SK-N-SH (cell line): ENCODE results near the gene GALNS. TPM values are rescaled to one million over a fixed set of nuclear protein-coding genes. Genes with fewer than 3 reads are reported as not detected.

ENCODE experiments used
- CTCF ChIA-PET: fragments of 300-600, 350-600 bp; formaldehyde crosslinking; extraction: SDS; loops from one replicate; lab custom pipeline; 2021; lab: Yijun Ruan, JAX
- POLR2A ChIA-PET: fragments of 350-600 bp; sonication (Branson Sonifier 250); formaldehyde crosslinking; extraction: SDS; loops from one replicate; lab custom pipeline; 2020; ENCODE audit warnings: antibody characterized with exemption, inconsistent platforms; lab: Yijun Ruan, JAX
- DNase-seq: peaks from one replicate; pipeline ENCODE4 v3.0.0; 2012
- H2AFZ ChIP-seq: fragments of 200-600 bp; sonication (generic); 2 replicates; pipeline ENCODE4 v1.8.1; 2016; ENCODE audit warnings: antibody characterized with exemption, mild to moderate bottlenecking, low read depth
- H3F3A ChIP-seq: fragments of 200-600 bp; sonication (generic); replicated peaks from 2 replicates; pipeline ENCODE3; 2016; ENCODE audit warnings: antibody characterized with exemption, mild to moderate bottlenecking; ENCODE audit not compliant: insufficient read depth
- H3K27ac ChIP-seq, 2 experiments: fragments of 200-500 bp in 1 of 2; fragments of 200-600 bp in 1 of 2; sonication (Bioruptor generic) in 1 of 2; sonication (generic), shearing (Covaris generic) in 1 of 2; 2 replicates each; pipeline versions ENCODE4 v1.5.1 to v1.6.1; 2014 to 2016; ENCODE audit warnings: low read depth in 2 of 2, inconsistent platforms in 1 of 2, low read length in 1 of 2, mild to moderate bottlenecking in 1 of 2, mixed read lengths in 1 of 2
- H3K27me3 ChIP-seq: fragments of 200-600 bp; sonication (generic), shearing (Covaris generic); 2 replicates; pipeline ENCODE4 v1.6.1; 2016; ENCODE audit warnings: mixed run types; ENCODE audit not compliant: insufficient read depth
- H3K36me3 ChIP-seq, 2 experiments: fragments of 200-500 bp in 1 of 2; fragments of 200-600 bp in 1 of 2; sonication (Bioruptor generic) in 1 of 2; sonication (generic) in 1 of 2; replicated peaks in 1 of 2; 2 replicates each; pipeline versions ENCODE3 to v1.5.1; 2014 to 2016; ENCODE audit warnings: low read length in 1 of 2, mild to moderate bottlenecking in 1 of 2; ENCODE audit not compliant: insufficient read depth in 2 of 2, control insufficient read depth in 1 of 2
- H3K4me1 ChIP-seq, 2 experiments: fragments of 200-500 bp in 1 of 2; fragments of 200-600 bp in 1 of 2; sonication (Bioruptor generic) in 1 of 2; sonication (generic), shearing (Covaris generic) in 1 of 2; 2 replicates each; pipeline versions ENCODE4 v1.5.1 to v1.6.1; 2014 to 2016; ENCODE audit warnings: low read depth in 1 of 2, low read length in 1 of 2, mixed run types in 1 of 2; ENCODE audit not compliant: insufficient read depth in 2 of 2, control insufficient read depth in 1 of 2
- H3K4me2 ChIP-seq: fragments of 200-600 bp; sonication (generic), shearing (Covaris generic); 2 replicates; pipeline ENCODE4 v1.6.1; 2017; ENCODE audit warnings: mixed run types
- H3K4me3 ChIP-seq, 2 experiments: fragments of 200-500 bp in 1 of 2; fragments of 200-600 bp in 1 of 2; sonication (Bioruptor generic) in 1 of 2; sonication (generic), shearing (Covaris generic) in 1 of 2; 2 replicates each; pipeline versions ENCODE4 v1.5.1 to v1.8.1; 2014 to 2016; ENCODE audit warnings: low read depth in 2 of 2, inconsistent platforms in 1 of 2, low read length in 1 of 2, mild to moderate bottlenecking in 1 of 2, mixed read lengths in 1 of 2, moderate library complexity in 1 of 2
- H3K79me2 ChIP-seq: fragments of 200-600 bp; sonication (generic); 2 replicates; pipeline ENCODE4 v1.8.1; 2017; ENCODE audit warnings: mild to moderate bottlenecking; ENCODE audit not compliant: insufficient read depth
- H3K9ac ChIP-seq: fragments of 200-600 bp; sonication (generic); 2 replicates; pipeline ENCODE4 v1.6.1; 2017; ENCODE audit warnings: mixed run types
- H3K9me2 ChIP-seq: fragments of 200-600 bp; sonication (generic); 2 replicates; pipeline ENCODE4 v1.6.1; 2017; ENCODE audit warnings: mixed run types
- H3K9me3 ChIP-seq: fragments of 200-600 bp; sonication (generic); 2 replicates; pipeline ENCODE4 v1.6.1; 2017; ENCODE audit warnings: mixed run types, mild to moderate bottlenecking, moderate library complexity
- H4K20me1 ChIP-seq: fragments of 200-600 bp; sonication (generic); 2 replicates; pipeline ENCODE4 v1.6.1; 2017; ENCODE audit warnings: mild to moderate bottlenecking, mixed run types; ENCODE audit not compliant: insufficient read depth
- FOSL2 ChIP-seq: IDR thresholded peaks from 2 replicates; pipeline ENCODE4 v1.4.0; 2012; ENCODE audit warnings: low read depth, mild to moderate bottlenecking, moderate library complexity, borderline replicate concordance
- FOXM1 ChIP-seq: IDR thresholded peaks from 2 replicates; pipeline ENCODE4 v1.4.0; 2012; ENCODE audit warnings: low read depth, mild to moderate bottlenecking
- GATA2 ChIP-seq: sonication (generic); formaldehyde crosslinking; IDR thresholded peaks from 2 replicates; pipeline ENCODE4 v1.5.0; 2020; ENCODE audit warnings: mild to moderate bottlenecking, missing genetic modification reagents
- JUND ChIP-seq: IDR thresholded peaks from 2 replicates; pipeline ENCODE4 v1.4.0; 2012
- NFIC ChIP-seq: IDR thresholded peaks from 2 replicates; pipeline ENCODE4 v1.4.0; 2012; ENCODE audit warnings: borderline replicate concordance
- NRF1 ChIP-seq: IDR thresholded peaks from 2 replicates; pipeline ENCODE4 v1.6.1; 2012; ENCODE audit warnings: low read depth, mild to moderate bottlenecking, low read length
- RAD21 ChIP-seq: IDR thresholded peaks from 2 replicates; pipeline ENCODE4 v1.6.1; 2012; ENCODE audit warnings: mild to moderate bottlenecking, low read length
- REST ChIP-seq: IDR thresholded peaks from 2 replicates; pipeline ENCODE4 v1.6.1; 2012; ENCODE audit warnings: mild to moderate bottlenecking, low read depth, low read length, moderate library complexity
- TAF1 ChIP-seq: IDR thresholded peaks from 2 replicates; pipeline ENCODE4 v1.6.1; 2012; ENCODE audit warnings: low read depth, mild to moderate bottlenecking, low read length, moderate library complexity, borderline replicate concordance
- TEAD4 ChIP-seq: IDR thresholded peaks from 2 replicates; pipeline ENCODE4 v1.4.0; 2012; ENCODE audit warnings: mild to moderate bottlenecking, borderline replicate concordance; ENCODE audit not compliant: insufficient read depth
- WGBS: methylation state at CpG from one replicate; pipeline ENCODE4 v1.1.6; 2017; ENCODE audit warnings: low lambda C conversion rate; 5-methylcytosine and 5-hydroxymethylcytosine counted together
- polyA plus RNA-seq, 3 experiments: library from polyadenylated mRNA; depleted of rRNA; stranded (reverse); fragments of >200 nt; gene quantifications; 2 replicates each; pipeline ENCODE4 v1.2.3, GENCODE V29; 2012
- TF ChIP-seq, protein P1 (sequence below): fragments of 150-350 bp; IDR thresholded peaks from 2 replicates; pipeline ENCODE4 v1.6.1; 2016; ENCODE audit warnings: mild to moderate bottlenecking, low read depth, low read length
- TF ChIP-seq, protein P2 (sequence below): fragments of 150-350 bp; IDR thresholded peaks from 2 replicates; pipeline ENCODE4 v1.6.1; 2017; ENCODE audit warnings: antibody characterized with exemption, low read length, low read depth, borderline replicate concordance
- TF ChIP-seq, protein P3 (sequence below): IDR thresholded peaks from 2 replicates; pipeline ENCODE4 v1.4.0; 2012; ENCODE audit warnings: low read depth, borderline replicate concordance

GALNS gene
- polyA plus RNA-seq, 1 of the 3 experiments (the other 2 are of a cell fraction), result 16.5 TPM

- H3F3A ChIP-seq, result no peaks in the 10 kb centered on the region
- DNase-seq, result peak; percentile 52
- H3K4me3 ChIP-seq, result no peak overlapping the region
- H3K27ac ChIP-seq, result no peak overlapping the region
- H3K9ac ChIP-seq, result no peak overlapping the region
- TF ChIP-seq RAD21, result no peak
- TF ChIP-seq REST, result no peak
- TF ChIP-seq NFIC, result no peak
- TF ChIP-seq, protein P1, sequence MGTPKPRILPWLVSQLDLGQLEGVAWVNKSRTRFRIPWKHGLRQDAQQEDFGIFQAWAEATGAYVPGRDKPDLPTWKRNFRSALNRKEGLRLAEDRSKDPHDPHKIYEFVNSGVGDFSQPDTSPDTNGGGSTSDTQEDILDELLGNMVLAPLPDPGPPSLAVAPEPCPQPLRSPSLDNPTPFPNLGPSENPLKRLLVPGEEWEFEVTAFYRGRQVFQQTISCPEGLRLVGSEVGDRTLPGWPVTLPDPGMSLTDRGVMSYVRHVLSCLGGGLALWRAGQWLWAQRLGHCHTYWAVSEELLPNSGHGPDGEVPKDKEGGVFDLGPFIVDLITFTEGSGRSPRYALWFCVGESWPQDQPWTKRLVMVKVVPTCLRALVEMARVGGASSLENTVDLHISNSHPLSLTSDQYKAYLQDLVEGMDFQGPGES, result no peak
- TF ChIP-seq TEAD4, result no peak
- POLR2A ChIA-PET, result no interaction called here
- peaks cover 0 to 24% of the 10 kb centered on the region in 2 experiments for H3K36me3 ChIP-seq
- no peaks in the 10 kb centered on the region for H3K27me3 ChIP-seq
- WGBS, result 96% methylated on average over 34 of the region's 39 CpGs
- H3K79me2 ChIP-seq, result no peaks in the 10 kb centered on the region
- no peaks in the 10 kb centered on the region for H4K20me1 ChIP-seq
- H3K4me1 ChIP-seq, result no peaks in the 10 kb centered on the region
- CTCF ChIA-PET, result interaction anchor here (0.8 to 1.7 kb wide), 3 partner anchors 18 to 22 kb away, joined by 3 to 5 read pairs (median 4); no protein-coding TSS in a partner anchor
- no peaks in the 10 kb centered on the region for H3K9me2 ChIP-seq
- H3K4me2 ChIP-seq, result no peak overlapping the region
- no peaks in the 10 kb centered on the region for H3K9me3 ChIP-seq
- no peak overlapping the region for H2AFZ ChIP-seq
Measured at GRCh38 chr16:88839026-88839529, 17.7 kb downstream of the GALNS start.

DNA sequence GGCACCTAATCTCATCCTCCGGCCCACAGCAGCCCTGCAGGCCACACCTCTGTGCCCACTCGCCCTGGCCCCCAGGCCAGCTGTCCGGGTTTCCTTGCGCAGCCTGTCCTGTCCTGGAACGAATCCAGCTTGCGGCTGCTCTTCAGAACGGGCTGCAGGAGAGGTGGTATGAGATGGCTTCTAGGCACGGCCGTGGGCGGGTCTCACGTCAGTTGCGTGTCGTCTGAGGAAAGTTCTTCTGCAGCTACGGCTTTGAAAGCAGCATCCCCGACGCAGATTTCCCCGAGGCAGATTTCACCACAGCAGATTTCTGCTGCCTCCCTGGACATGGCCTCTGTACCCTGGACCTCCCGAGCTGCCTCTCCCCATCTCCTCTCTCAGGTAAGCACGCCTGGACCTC is 18.2 kb downstream of the GALNS start:
- H3K9me3 ChIP-seq, result no peaks in the 10 kb centered on the region
- H3K4me1 ChIP-seq, result no peaks in the 10 kb centered on the region
- 91% methylated on average over 19 of the region's 19 CpGs for WGBS
- DNase-seq, result no peak
- H3K4me3 ChIP-seq, result no peak overlapping the region
- TF ChIP-seq, protein P2, sequence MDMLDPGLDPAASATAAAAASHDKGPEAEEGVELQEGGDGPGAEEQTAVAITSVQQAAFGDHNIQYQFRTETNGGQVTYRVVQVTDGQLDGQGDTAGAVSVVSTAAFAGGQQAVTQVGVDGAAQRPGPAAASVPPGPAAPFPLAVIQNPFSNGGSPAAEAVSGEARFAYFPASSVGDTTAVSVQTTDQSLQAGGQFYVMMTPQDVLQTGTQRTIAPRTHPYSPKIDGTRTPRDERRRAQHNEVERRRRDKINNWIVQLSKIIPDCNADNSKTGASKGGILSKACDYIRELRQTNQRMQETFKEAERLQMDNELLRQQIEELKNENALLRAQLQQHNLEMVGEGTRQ, result no peak
- no peak for TF ChIP-seq TAF1
- TF ChIP-seq FOXM1, result no peak
- TF ChIP-seq GATA2 (CRISPR knock-in tag), result no peak
- no peak for TF ChIP-seq TEAD4
- TF ChIP-seq JUND, result no peak
- TF ChIP-seq FOSL2, result no peak
- TF ChIP-seq, protein P3, sequence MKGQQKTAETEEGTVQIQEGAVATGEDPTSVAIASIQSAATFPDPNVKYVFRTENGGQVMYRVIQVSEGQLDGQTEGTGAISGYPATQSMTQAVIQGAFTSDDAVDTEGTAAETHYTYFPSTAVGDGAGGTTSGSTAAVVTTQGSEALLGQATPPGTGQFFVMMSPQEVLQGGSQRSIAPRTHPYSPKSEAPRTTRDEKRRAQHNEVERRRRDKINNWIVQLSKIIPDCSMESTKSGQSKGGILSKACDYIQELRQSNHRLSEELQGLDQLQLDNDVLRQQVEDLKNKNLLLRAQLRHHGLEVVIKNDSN, result no peak
- TF ChIP-seq, protein P1, result no peak
- TF ChIP-seq NRF1, result no peak
- H4K20me1 ChIP-seq, result no peaks in the 10 kb centered on the region
- no peak overlapping the region for H3K9ac ChIP-seq
- no peak overlapping the region for H3K27ac ChIP-seq
- H3K79me2 ChIP-seq, result no peaks in the 10 kb centered on the region
- H3K4me2 ChIP-seq, result no peak overlapping the region
- ChIA-PET POLR2A (no interaction called here), CTCF (interaction anchor here (0.8 kb wide), 1 partner anchor 19 kb away, joined by 3 read pairs; no protein-coding TSS in a partner anchor)
- no peaks in the 10 kb centered on the region for H3K9me2 ChIP-seq
- H3K27me3 ChIP-seq, result no peaks in the 10 kb centered on the region
- H3K36me3 ChIP-seq, result peaks cover 0 to 24% of the 10 kb centered on the region in 2 experiments
- H3F3A ChIP-seq, result no peaks in the 10 kb centered on the region
- H2AFZ ChIP-seq, result no peak overlapping the region
